PC-3 (cell line): ENCODE results near the gene SMIM28. TPM values are rescaled to one million over a fixed set of nuclear protein-coding genes. Genes with fewer than 3 reads are reported as not detected.

Experiments used
- ATAC-seq: fragments of 200-7000 bp; cut with Tn5 transposase; 2 replicates; pipeline ENCODE4 v1.9.1; 2020; ENCODE audit warnings: mild to moderate bottlenecking, moderate library complexity
- BruUV-seq: library from RNA; stranded (reverse); fragments of 400-500 nt; replicated peaks from 2 replicates; lab custom pipeline; 2021; lab: Mats Ljungman, UMichigan
- CTCF ChIA-PET: fragments of 300-600 bp; sonication (Branson Sonifier 250); formaldehyde crosslinking; loops from one replicate; lab custom pipeline; 2022; ENCODE audit warnings: antibody characterized with exemption; lab: Charles Lee
- POLR2A ChIA-PET: fragments of 300-600 bp; sonication (Branson Sonifier 250); formaldehyde crosslinking; loops from one replicate; lab custom pipeline; 2022; ENCODE audit warnings: antibody characterized with exemption; ENCODE audit not compliant: unreplicated experiment; lab: Charles Lee
- DNase-seq: peaks from one replicate; pipeline ENCODE4 v3.0.0-alpha.2; 2015
- H2AFZ ChIP-seq: fragments of 300-600 bp; sonication (generic); 2 replicates; pipeline ENCODE4 v1.6.0; 2016; ENCODE audit warnings: antibody characterized with exemption, low read length
- H3F3A ChIP-seq: fragments of 300-600 bp; sonication (generic); one replicate; pipeline ENCODE4 v1.6.0; 2017; ENCODE audit warnings: antibody characterized with exemption, low read length, control low read depth, mild to moderate bottlenecking; ENCODE audit not compliant: unreplicated experiment
- H3K27ac ChIP-seq: fragments of 300-600 bp; sonication (generic); 2 replicates; pipeline ENCODE4 v1.5.1; 2016; ENCODE audit warnings: mild to moderate bottlenecking, low read length
- H3K27me3 ChIP-seq: fragments of 300-600 bp; sonication (generic); 2 replicates; pipeline ENCODE4 v1.6.1; 2016; ENCODE audit warnings: low read length, mixed read lengths
- H3K36me3 ChIP-seq: fragments of 300-600 bp; sonication (generic); 2 replicates; pipeline ENCODE4 v1.6.1; 2016; ENCODE audit warnings: low read depth, mixed run types, low read length, mixed read lengths
- H3K4me1 ChIP-seq: fragments of 300-600 bp; sonication (generic); 2 replicates; pipeline ENCODE4 v1.5.1; 2016; ENCODE audit warnings: low read length; ENCODE audit not compliant: insufficient read depth
- H3K4me2 ChIP-seq: fragments of 300-600 bp; sonication (generic); 2 replicates; pipeline ENCODE4 v1.6.0; 2016; ENCODE audit warnings: low read length
- H3K4me3 ChIP-seq: fragments of 300-600 bp; sonication (generic); 2 replicates; pipeline ENCODE4 v1.5.1; 2016; ENCODE audit warnings: mild to moderate bottlenecking, low read length, mixed read lengths
- H3K79me2 ChIP-seq: fragments of 300-600 bp; sonication (generic); 2 replicates; pipeline ENCODE4 v1.6.1; 2017; ENCODE audit warnings: low read length, mixed read lengths
- H3K9ac ChIP-seq: fragments of 300-600 bp; sonication (generic); 2 replicates; pipeline ENCODE4 v1.6.0; 2016; ENCODE audit warnings: mild to moderate bottlenecking, low read length
- H3K9me2 ChIP-seq: fragments of 300-600 bp; sonication (generic); replicated peaks from 2 replicates; pipeline ENCODE4 v1.6.1; 2016; ENCODE audit warnings: mixed run types, low read length, mixed read lengths
- H3K9me3 ChIP-seq: fragments of 300-600 bp; sonication (generic); 2 replicates; pipeline ENCODE4 v1.6.1; 2016; ENCODE audit warnings: low read length, mixed read lengths
- H4K20me1 ChIP-seq: fragments of 300-600 bp; sonication (generic); 2 replicates; pipeline ENCODE4 v1.6.1; 2016; ENCODE audit warnings: low read length, mixed read lengths
- EZH2 ChIP-seq: fragments of 300-600 bp; sonication (generic); IDR thresholded peaks from one replicate; pipeline ENCODE4 v1.6.1; 2017; ENCODE audit warnings: antibody characterized with exemption, mild to moderate bottlenecking, low read length; ENCODE audit not compliant: unreplicated experiment
- EZH2phosphoT487 ChIP-seq: fragments of 300-600 bp; sonication (generic); IDR thresholded peaks from 2 replicates; pipeline ENCODE4 v1.6.1; 2018; ENCODE audit warnings: mild to moderate bottlenecking, antibody characterized with exemption, low read length, borderline replicate concordance
- intact Hi-C: fragments of 100-400 bp; cut with micrococcal nuclease; formaldehyde crosslinking; loops from 2 replicates; pipeline ENCODE4 v1.9.0; 2023
- total RNA-seq: library from RNA; depleted of rRNA; stranded (reverse); fragments of >200 nt; gene quantifications from 2 replicates; pipeline ENCODE4 v1.2.3, GENCODE V29; 2014
- TF ChIP-seq, protein P1 (sequence below): fragments of 300-600 bp; sonication (generic); conservative IDR thresholded peaks from 2 replicates; pipeline ENCODE4 v1.5.1; 2017; ENCODE audit warnings: antibody characterized with exemption, low read depth, mild to moderate bottlenecking, low read length

The SMIM28 gene
- total RNA-seq, 1 experiment from 2014 or later = not detected

GRCh38 chr6:138389551-138389950 is 11.8 kb downstream of the SMIM28 start:
- intact Hi-C loops = no loop called here
- no peak overlapping the region for H3K4me2 ChIP-seq
- H3K36me3 ChIP-seq = no peaks in the 10 kb centered on the region
- no TSS peak for BruUV-seq
- no peaks in the 10 kb centered on the region for H3F3A ChIP-seq
- no peaks in the 10 kb centered on the region for H3K9me2 ChIP-seq
- no peaks in the 10 kb centered on the region for H3K79me2 ChIP-seq
- H3K9ac ChIP-seq = no peak overlapping the region
- no peaks in the 10 kb centered on the region for H3K27me3 ChIP-seq
- ChIA-PET CTCF (no interaction called here), POLR2A (no interaction called here)
- no peak overlapping the region for H2AFZ ChIP-seq
- no peak overlapping the region for H3K4me3 ChIP-seq
- no peaks in the 10 kb centered on the region for H3K9me3 ChIP-seq
- DNase-seq = no peak
- no peak overlapping the region for H3K27ac ChIP-seq
- TF ChIP-seq EZH2 (no peak), EZH2phosphoT487 (no peak)
- TF ChIP-seq, protein P1, sequence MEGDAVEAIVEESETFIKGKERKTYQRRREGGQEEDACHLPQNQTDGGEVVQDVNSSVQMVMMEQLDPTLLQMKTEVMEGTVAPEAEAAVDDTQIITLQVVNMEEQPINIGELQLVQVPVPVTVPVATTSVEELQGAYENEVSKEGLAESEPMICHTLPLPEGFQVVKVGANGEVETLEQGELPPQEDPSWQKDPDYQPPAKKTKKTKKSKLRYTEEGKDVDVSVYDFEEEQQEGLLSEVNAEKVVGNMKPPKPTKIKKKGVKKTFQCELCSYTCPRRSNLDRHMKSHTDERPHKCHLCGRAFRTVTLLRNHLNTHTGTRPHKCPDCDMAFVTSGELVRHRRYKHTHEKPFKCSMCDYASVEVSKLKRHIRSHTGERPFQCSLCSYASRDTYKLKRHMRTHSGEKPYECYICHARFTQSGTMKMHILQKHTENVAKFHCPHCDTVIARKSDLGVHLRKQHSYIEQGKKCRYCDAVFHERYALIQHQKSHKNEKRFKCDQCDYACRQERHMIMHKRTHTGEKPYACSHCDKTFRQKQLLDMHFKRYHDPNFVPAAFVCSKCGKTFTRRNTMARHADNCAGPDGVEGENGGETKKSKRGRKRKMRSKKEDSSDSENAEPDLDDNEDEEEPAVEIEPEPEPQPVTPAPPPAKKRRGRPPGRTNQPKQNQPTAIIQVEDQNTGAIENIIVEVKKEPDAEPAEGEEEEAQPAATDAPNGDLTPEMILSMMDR = no peak
- H3K4me1 ChIP-seq = peaks cover 15% of the 10 kb centered on the region
- no peak for ATAC-seq
- no peaks in the 10 kb centered on the region for H4K20me1 ChIP-seq

- ATAC-seq = no peak
- no TSS peak for BruUV-seq
- ChIA-PET CTCF (no interaction called here), POLR2A (no interaction called here)
- Histone ChIP-seq H3K36me3 (no peaks in the 10 kb centered on the region), H3K9me3 (no peaks in the 10 kb centered on the region), H3K4me3 (no peak overlapping the region), H3F3A (no peaks in the 10 kb centered on the region), H4K20me1 (no peaks in the 10 kb centered on the region), H3K9ac (no peak overlapping the region), H3K27me3 (no peaks in the 10 kb centered on the region), H3K79me2 (no peaks in the 10 kb centered on the region), H3K9me2 (no peaks in the 10 kb centered on the region), H3K4me2 (no peak overlapping the region), H3K4me1 (no peaks in the 10 kb centered on the region), H3K27ac (no peak overlapping the region), H2AFZ (no peak overlapping the region)
- TF ChIP-seq, protein P1 = no peak
- TF ChIP-seq EZH2 = no peak
- TF ChIP-seq EZH2phosphoT487 = no peak
- no peak for DNase-seq
- intact Hi-C loops = no loop called here
Measured at GRCh38 chr6:138393871-138394783, 16.4 kb downstream of the SMIM28 start.

DNA sequence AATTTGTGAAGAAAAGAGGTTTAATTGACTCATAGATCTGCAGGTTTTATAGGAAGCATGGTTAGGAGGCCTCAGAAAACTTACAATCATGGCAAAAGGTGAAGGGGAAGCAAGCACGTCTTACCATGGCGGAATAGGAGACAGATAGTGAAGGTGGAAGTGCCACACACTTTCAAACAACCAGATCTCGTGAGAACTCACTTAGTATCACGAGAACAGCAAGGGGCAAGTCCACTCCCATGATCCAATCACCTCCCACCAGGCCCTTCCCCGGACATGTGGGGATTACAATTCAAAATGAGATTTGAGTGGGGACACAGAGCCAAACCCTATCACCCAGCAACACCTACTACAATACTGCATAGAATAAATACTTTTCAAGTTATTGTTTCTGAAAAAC is 19.0 kb downstream of the SMIM28 start:
- H3K27me3 ChIP-seq = no peaks in the 10 kb centered on the region
- H3K9me2 ChIP-seq = no peaks in the 10 kb centered on the region
- no peak for DNase-seq
- TF ChIP-seq EZH2phosphoT487 (no peak), EZH2 (no peak)
- TF ChIP-seq, protein P1 = no peak
- intact Hi-C loops = no loop called here
- no peaks in the 10 kb centered on the region for H3F3A ChIP-seq
- no peaks in the 10 kb centered on the region for H3K4me1 ChIP-seq
- H3K27ac ChIP-seq = no peak overlapping the region
- H3K9me3 ChIP-seq = no peaks in the 10 kb centered on the region
- no peak overlapping the region for H2AFZ ChIP-seq
- no TSS peak for BruUV-seq
- no peak for ATAC-seq
- ChIA-PET CTCF (no interaction called here), POLR2A (no interaction called here)
- H4K20me1 ChIP-seq = no peaks in the 10 kb centered on the region
- no peaks in the 10 kb centered on the region for H3K36me3 ChIP-seq
- no peak overlapping the region for H3K4me3 ChIP-seq
- H3K9ac ChIP-seq = no peak overlapping the region
- no peak overlapping the region for H3K4me2 ChIP-seq
- no peaks in the 10 kb centered on the region for H3K79me2 ChIP-seq
